HPDE6-E6E7 (cell line): ENCODE data around the gene USP6.
"Not testable (repeated sequence)": the region's sequence is repeated elsewhere in the genome, so short reads cannot be mapped to it uniquely, and the experiment has no call there.

ENCODE experiments used
- DNase-seq: peaks from one replicate; pipeline ENCODE4 v3.0.0; 2011; ENCODE audit warnings: missing footprints; ENCODE audit errors: extremely low spot score

Gene USP6

DNA sequence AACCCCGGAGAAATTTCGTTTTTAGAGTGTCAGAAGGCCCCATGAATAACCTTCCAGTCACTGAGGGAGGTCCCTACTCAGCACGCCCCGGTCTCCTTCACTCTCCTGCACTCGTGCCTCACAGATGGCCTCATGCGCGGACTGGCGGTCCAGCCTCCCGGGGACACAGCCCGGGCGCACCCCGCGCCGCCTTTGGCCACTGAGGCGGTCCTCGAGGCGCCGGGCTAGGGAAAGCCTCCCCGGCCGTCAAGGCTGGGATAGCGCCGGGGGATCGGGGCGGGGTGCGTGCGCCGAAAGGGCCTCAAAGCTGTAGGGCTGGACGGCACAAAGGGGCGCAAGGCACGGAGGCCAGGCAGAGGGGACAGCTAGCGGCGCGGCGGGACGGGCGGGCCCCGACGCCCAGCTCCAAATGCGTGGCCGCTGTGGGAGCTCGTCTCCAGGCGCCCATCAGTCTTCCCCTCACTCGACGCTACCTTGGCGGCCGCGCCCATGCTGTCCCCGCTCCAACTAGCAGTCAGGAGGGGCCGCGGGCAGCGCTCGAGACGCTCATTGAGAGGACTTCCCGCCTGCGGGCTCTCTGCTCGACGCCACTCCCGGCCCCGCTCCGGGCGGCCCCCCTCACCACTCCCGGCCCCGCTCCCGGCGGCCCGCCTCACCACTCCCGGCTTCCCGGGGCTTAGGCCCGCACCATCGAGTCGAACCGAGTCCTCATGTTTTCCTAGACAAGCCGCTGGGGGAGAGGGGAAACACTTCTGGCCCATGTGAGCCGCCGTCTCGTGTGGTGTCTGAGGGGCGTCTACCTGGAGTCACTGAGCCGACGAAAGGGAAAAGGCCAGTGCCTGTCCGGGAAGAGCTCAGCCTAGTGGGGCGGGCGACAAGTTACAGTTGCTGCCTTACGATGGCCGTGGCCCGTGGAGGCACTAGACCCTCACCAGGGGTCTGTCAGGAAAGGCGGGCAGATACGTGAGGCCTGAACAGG is at the start of gene USP6:
USP6 (plus strand) TSS at position 360 of the 979 bp plus-strand sequence. CDS start 14,336 bp downstream, outside the sequence.
- no peak for DNase-seq

- DNase-seq: no peak
These were observed 47.6 kb upstream of the USP6 start for GRCh38 chr17:5068236-5068635.

DNA sequence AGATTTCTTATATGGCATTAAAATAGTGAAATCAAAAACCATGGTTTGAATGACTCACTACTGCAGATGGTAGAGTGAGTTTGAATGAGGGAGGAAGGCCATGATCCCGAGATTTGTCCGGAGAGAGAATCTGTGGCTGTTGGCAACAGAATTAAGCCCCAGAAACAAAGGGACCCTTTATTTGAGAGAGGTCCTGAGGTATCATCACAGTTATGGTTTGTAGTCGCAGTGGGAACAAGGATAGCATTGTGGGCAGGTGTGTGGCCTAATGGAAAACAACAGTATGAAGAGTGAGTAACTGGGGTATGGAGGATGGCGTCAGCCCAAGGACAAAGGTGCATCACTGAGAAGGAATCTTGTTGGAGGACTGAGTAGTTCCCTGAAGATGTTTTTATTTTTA is 46.1 kb upstream of the USP6 start:
- DNase-seq: peak; percentile 26

- DNase-seq: not testable (repeated sequence)
These were observed 40.4 kb upstream of the USP6 start for GRCh38 chr17:5075472-5075871.

DNA sequence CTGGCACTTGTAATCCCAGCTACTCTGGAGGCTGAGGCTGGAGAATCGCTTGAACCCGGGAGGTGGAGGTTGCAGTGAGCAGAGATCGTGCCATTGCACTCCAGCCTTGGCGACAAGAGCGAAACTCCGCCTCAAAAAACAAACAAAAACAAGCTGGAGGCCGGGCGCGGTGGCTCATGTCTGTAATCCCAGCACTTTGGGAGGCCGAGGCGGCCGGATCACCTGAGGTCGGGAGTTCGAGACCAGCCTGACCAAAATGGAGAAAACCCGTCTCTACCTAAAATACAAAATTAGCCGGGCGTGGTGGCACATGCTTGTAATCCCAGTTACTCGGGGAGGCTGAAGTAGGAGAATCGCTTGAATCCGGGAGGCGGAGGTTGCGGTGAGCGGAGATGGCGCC is 38.6 kb upstream of the USP6 start:
- DNase-seq: not testable (repeated sequence)

GRCh38 chr17:5077781-5078105 is 38.1 kb upstream of the USP6 start:
- no peak for DNase-seq

DNA sequence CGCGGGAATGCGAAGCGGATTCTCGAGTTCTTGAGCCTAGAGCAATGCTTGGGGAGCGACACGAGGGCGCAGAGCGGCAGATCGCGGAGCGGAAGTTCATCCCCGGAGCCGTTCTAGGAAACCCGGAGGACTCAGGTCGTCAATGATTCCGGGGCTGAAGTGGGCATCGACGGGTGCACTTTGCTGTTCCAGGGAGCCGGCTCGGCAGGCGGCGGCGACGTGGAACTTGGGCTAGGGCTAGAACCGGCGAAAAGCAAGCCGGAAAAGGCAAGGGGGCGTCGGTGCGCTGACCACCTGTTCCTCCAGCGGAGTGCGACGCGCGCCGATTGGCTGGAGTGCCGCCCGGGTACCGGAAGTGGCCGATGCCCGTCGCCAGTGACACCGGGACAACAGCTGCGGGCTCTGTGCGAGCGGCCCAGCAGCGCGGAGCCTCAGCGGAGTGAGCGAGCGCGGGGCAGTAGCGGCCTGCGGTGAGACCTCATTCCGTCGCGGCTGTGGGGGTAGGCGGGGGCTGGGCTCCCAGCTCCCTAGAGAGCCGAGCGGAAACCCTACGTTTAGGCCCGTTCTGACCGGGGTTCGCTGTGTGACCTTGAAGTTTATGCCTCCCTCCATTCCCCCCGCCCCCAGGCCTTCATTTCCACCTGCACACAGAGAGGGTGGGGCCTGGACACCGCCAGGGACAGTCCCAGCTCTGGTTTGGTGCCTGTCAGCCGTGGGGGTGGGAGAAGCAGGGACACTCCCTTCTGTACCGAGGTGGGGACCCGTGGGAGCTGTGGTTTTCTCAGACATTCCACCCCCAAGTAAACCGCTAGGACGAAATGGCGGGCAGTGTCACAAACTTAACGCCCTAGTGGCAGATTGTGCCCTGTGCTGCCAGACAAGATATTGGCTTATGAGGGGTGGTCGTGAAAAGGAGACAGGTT is 37.5 kb upstream of the USP6 start, which contains the start of gene ZFP3:
ZFP3 (plus strand) TSS at position 362 of the 923 bp plus-strand sequence. CDS start 13,038 bp downstream, outside the sequence.
- DNase-seq: peak; percentile 63

DNA sequence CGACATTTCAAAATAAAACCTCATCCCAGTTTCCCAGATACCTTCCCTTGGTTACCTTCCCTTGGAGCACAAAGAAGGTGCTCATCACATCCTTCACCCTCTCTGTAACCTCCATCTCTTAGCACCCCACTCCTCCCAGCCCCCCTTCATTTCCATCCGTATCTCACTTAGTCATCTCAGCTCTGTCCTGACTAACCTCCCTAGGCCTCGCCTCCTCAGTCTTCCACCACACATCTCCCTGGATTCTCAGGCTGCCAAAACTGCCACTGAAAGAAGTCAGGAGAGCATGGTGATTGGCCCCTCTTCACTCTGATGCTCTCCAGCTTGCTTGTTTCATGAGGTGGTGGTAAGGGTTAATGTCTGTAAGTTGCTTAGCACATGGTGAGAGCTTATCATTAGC is 35.2 kb upstream of the USP6 start:
- DNase-seq: no peak

DNA sequence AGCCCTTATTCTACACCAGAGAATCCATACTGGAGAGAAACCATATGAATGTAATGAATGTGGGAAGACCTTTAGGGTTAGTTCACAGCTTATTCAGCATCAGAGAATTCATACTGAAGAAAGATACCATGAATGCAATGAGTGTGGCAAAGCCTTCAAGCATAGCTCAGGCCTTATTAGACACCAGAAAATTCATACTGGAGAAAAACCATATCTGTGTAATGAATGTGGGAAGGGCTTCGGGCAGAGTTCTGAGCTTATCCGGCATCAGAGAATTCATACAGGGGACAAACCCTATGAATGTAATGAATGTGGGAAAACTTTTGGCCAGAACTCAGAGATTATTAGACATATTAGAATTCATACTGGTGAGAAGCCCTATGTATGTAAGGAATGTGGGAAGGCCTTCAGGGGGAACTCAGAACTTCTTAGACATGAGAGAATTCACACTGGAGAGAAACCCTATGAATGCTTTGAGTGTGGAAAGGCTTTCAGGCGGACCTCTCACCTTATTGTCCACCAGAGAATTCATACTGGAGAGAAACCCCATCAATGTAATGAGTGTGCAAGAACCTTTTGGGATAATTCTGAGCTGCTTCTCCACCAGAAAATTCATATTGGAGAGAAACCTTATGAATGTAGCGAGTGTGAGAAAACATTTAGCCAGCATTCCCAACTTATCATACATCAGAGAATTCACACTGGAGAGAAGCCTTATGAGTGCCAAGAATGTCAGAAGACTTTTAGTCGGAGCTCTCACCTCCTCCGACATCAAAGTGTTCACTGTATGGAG is 23.4 kb upstream of the USP6 start:
- no peak for DNase-seq

GRCh38 chr17:5096731-5097100 is 19.1 kb upstream of the USP6 start:
- DNase-seq: no peak

DNA sequence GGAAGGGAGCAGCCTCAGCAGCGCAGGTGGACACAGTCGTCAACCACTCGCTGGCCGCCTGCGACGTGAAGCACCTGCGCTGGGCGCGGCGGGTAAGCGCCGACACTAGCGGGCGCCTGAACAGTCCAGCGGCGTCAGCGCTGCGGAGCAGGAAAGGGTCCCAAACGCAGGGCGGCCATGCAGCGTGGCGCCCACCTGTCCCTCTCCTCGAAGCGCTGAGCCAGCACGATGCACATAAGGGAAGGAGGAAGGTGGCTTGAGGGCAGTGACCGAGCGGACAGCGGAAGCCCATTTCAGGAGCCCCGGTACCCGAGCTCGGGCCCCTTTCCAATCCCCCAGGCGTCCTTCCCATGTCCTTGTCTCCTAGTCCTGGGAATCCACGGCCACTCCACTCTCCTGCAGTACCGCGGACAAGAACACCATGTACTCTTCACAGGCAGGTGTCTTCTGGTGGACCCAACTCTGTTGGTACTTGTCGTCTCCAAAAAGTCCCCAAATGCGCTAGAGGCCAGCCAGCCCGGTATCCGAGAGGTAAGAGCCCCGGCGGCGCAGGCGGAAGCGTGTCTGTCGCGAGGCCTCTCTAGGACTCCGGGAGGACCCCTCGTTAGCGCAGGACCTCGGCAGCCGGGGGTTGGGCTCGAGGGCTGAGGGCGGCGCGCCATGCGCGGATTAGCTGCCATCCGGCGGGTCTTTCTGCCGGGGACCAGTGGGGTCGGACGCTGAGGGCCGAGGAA is 18.6 kb upstream of the USP6 start:
- DNase-seq: no peak

- no peak for DNase-seq
These were observed 16.6 kb upstream of the USP6 start for GRCh38 chr17:5099271-5099670.

DNA sequence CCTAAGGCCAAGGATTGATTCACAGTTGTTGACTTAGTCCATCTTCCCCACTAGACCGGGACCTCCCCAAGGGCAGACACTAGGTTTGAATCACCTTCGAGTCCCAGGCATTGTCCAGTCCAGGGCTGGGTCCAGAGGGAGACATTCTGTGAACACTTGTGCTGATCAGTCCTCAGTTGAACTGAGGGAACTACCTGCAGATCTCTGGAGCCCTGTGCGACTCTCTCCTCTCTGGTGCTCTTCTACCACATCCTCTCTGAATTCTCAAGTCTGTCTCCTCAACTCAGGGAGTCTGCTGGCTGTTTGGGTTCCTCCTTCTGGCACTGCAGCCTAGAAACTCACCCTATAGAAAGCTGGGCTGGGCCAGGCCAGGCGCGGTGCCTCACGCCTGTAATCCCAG is 15.0 kb upstream of the USP6 start:
- no peak for DNase-seq

GRCh38 chr17:5110816-5111215 is 5.0 kb upstream of the USP6 start:
- DNase-seq: no peak

- peak; percentile 97 for DNase-seq
These were observed 4.2 kb upstream of the USP6 start, which contains the start of gene ZNF232 for GRCh38 chr17:5111402-5112204. Gene ZNF232, minus strand, starts transcription at chr17:5111878. Its CDS starts 56 bp downstream, at chr17:5111822.

DNA sequence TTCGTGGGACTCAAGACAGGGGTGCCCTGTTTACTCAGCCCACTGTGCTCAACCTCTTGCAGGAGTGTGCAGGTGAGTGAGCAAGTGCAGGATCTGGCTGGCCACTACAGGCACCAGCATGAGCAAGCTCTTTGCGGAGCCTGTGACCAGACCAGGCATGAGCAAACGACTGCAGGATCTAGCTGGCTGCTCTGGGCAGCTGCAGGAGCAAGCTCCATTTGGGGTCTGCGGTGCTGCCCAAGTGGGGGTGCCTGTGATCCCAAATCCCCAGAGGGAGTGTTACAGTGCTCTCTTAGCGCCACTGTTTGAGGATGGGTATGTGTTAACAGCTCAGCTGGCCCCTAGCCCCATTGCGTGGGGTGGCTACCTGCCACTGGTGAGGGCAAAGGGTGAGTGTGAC is 2.4 kb downstream of the USP6 start:
- DNase-seq: no peak

GRCh38 chr17:5120036-5120435 is 4.2 kb downstream of the USP6 start:
- no peak for DNase-seq

DNA sequence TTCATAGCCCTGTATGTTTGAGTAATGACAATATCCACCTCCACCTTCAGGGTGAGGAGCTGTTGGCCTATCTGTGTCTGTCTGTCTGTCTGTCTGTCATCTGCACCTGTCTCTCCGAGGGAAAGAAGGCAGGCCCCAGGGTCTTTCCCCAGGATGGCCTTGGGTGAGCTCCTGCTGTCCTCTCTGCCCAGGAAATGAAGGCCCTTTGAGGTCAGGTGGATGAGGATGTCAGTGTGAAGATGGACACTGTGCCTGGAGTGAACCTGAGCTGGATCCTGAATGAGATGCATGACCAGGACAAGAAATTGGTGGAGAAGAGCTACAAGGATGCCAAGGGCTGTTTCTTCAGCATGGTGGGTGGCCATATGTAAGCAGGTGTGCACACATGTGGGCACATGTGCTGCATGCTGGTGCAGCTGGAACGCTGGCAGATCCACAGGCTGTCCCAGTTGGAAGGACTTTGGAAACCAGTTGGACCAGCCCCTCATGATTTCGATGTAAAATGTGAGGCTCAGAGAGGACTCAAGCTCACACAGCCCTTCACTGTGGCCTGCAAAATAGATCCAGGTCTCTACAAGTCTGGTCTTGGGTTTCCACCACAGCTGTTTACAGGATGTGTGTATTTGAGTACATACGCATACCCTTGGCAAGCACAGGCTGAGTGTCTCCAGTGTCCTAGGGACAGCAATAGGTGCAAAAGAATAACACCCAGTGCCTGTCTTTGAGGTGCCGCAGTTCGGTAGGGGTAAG is 4.8 kb downstream of the USP6 start:
- DNase-seq: not testable (repeated sequence)

- no peak for DNase-seq
These were observed 5.5 kb downstream of the USP6 start for GRCh38 chr17:5121186-5121841.
